HepG2 (cell line): Measurements from ENCODE around the gene LAG3. TPM values are rescaled to one million over a fixed set of nuclear protein-coding genes. Genes with fewer than 3 reads are reported as not detected.
A peak's percentile ranks its signal among the peaks of the same experiment; 100 is the strongest.

Source experiments
- ATF1 ChIP-seq: IDR thresholded peaks from 2 replicates; pipeline ENCODE4 v1.6.1; 2016; ENCODE audit warnings: mild to moderate bottlenecking, control low read depth
- ATF6 ChIP-seq: sonication (generic); formaldehyde crosslinking; conservative IDR thresholded peaks from 2 replicates; pipeline ENCODE4 v1.4.0; 2020; ENCODE audit warnings: missing genetic modification reagents
- ATF7-NPFF ChIP-seq: sonication (generic); formaldehyde crosslinking; IDR thresholded peaks from 2 replicates; pipeline ENCODE4 v1.8.1; 2023; ENCODE audit warnings: mild to moderate bottlenecking, low read depth, missing genetic modification reagents, moderate library complexity
- ELF4 ChIP-seq: sonication (generic); formaldehyde crosslinking; IDR thresholded peaks from 2 replicates; pipeline ENCODE4 v1.5.0; 2020; ENCODE audit warnings: missing genetic modification reagents, mild to moderate bottlenecking, moderate library complexity, borderline replicate concordance
- EZH2 ChIP-seq: conservative IDR thresholded peaks from 2 replicates; pipeline ENCODE4 v1.6.1; 2012; ENCODE audit warnings: mild to moderate bottlenecking, low read depth, low read length, moderate library complexity
- FOXJ3 ChIP-seq: sonication (generic); formaldehyde crosslinking; IDR thresholded peaks from 2 replicates; pipeline ENCODE4 v1.4.0; 2020; ENCODE audit warnings: missing genetic modification reagents, mild to moderate bottlenecking, borderline replicate concordance
- FOXK1 ChIP-seq: sonication (generic); formaldehyde crosslinking; IDR thresholded peaks from 2 replicates; pipeline ENCODE4 v1.4.0; 2020; ENCODE audit warnings: low read depth, missing genetic modification reagents, borderline replicate concordance
- GMEB2 ChIP-seq: IDR thresholded peaks from 2 replicates; pipeline ENCODE4 v1.6.1; 2016; ENCODE audit warnings: missing biosample characterization, missing genetic modification reagents, low read depth
- GPBP1L1 ChIP-seq: sonication (generic); formaldehyde crosslinking; IDR thresholded peaks from 2 replicates; pipeline ENCODE4 v1.5.0; 2020; ENCODE audit warnings: mild to moderate bottlenecking, missing genetic modification reagents
- GPN1 ChIP-seq: sonication (generic); formaldehyde crosslinking; IDR thresholded peaks from 2 replicates; pipeline ENCODE4 v1.5.1; 2020; ENCODE audit warnings: missing genetic modification reagents, borderline replicate concordance
- MYC ChIP-seq: sonication (generic); formaldehyde crosslinking; IDR thresholded peaks from 2 replicates; pipeline ENCODE4 v1.9.0; 2021; ENCODE audit warnings: missing genetic modification reagents, borderline replicate concordance
- NFIC ChIP-seq: IDR thresholded peaks from 2 replicates; pipeline ENCODE4 v1.6.1; 2012; ENCODE audit warnings: mild to moderate bottlenecking, low read length, inconsistent platforms
- SMC3 ChIP-seq: IDR thresholded peaks from 2 replicates; pipeline ENCODE4 v1.6.1; 2011; ENCODE audit warnings: low read length, improper control_type of control experiment
- SRSF9 ChIP-seq: fragments of 200-400 bp; formaldehyde crosslinking; IDR thresholded peaks from 2 replicates; pipeline ENCODE4 v1.6.1; 2018; ENCODE audit warnings: borderline replicate concordance, mild to moderate bottlenecking, low read depth, low read length; ENCODE audit not compliant: insufficient read depth, poor library complexity, severe bottlenecking
- ZKSCAN1 ChIP-seq: fragments of 150-350 bp; IDR thresholded peaks from 2 replicates; pipeline ENCODE4 v1.6.1; 2014; ENCODE audit warnings: low read length
- ZKSCAN5 ChIP-seq: sonication (generic); formaldehyde crosslinking; IDR thresholded peaks from 2 replicates; pipeline ENCODE4 v1.5.1; 2020; ENCODE audit warnings: mild to moderate bottlenecking, missing genetic modification reagents
- ZNF207 ChIP-seq: fragments of 450-650 bp; IDR thresholded peaks from 2 replicates; pipeline ENCODE4 v1.6.1; 2016; ENCODE audit warnings: antibody characterized with exemption, borderline replicate concordance
- ZNF234 ChIP-seq: sonication (generic); formaldehyde crosslinking; conservative IDR thresholded peaks from 2 replicates; pipeline ENCODE4 v1.5.1; 2020; ENCODE audit warnings: mild to moderate bottlenecking, missing genetic modification reagents
- ZNF276 ChIP-seq: sonication (generic); formaldehyde crosslinking; IDR thresholded peaks from 2 replicates; pipeline ENCODE4 v1.4.0; 2020; ENCODE audit warnings: mild to moderate bottlenecking, low read depth, missing genetic modification reagents
- ZNF292 ChIP-seq: sonication (generic); formaldehyde crosslinking; IDR thresholded peaks from 2 replicates; pipeline ENCODE4 v1.8.1; 2022; ENCODE audit warnings: mild to moderate bottlenecking, low read depth, missing genetic modification reagents, borderline replicate concordance
- ZNF546 ChIP-seq: sonication (generic); formaldehyde crosslinking; conservative IDR thresholded peaks from 2 replicates; pipeline ENCODE4 v1.8.1; 2023; ENCODE audit warnings: mild to moderate bottlenecking, missing genetic modification reagents
- ZNF720 ChIP-seq: sonication (generic); formaldehyde crosslinking; IDR thresholded peaks from 2 replicates; pipeline ENCODE4 v1.4.0; 2020; ENCODE audit warnings: missing genetic modification reagents
- ZNF776 ChIP-seq: sonication (generic); formaldehyde crosslinking; IDR thresholded peaks from 2 replicates; pipeline ENCODE4 v1.4.0; 2020; ENCODE audit warnings: mild to moderate bottlenecking, missing genetic modification reagents
- ZNF777 ChIP-seq: sonication (generic); formaldehyde crosslinking; IDR thresholded peaks from 2 replicates; pipeline ENCODE4 v1.4.0; 2020; ENCODE audit warnings: missing genetic modification reagents
- ZSCAN31 ChIP-seq: sonication (generic); formaldehyde crosslinking; IDR thresholded peaks from 2 replicates; pipeline ENCODE4 v1.5.0; 2020; ENCODE audit warnings: low read depth, mild to moderate bottlenecking, missing genetic modification reagents
- polyA plus RNA-seq, 8 experiments: library from polyadenylated mRNA; depleted of rRNA in 3 of 8; stranded (reverse) in 7 of 8; unstranded in 1 of 8; fragments of >200 nt; fragmentation: Illumina TruSeq in 4 of 8; extraction: Trizol in 4 of 8; gene quantifications; 2 replicates each; pipeline versions ENCODE4 v1.2.1 to v1.2.3, GENCODE V29; 2011 to 2016; ENCODE audit warnings: low read depth in 4 of 8, missing spikeins in 1 of 8, mixed read lengths in 1 of 8; ENCODE audit not compliant: insufficient read depth in 1 of 8
- total RNA-seq, 5 experiments: library from RNA; depleted of rRNA; stranded (reverse); fragments of >200 nt; fragmentation: Illumina TruSeq; extraction: Trizol; gene quantifications; 2 replicates each; pipeline ENCODE4 v1.2.3, GENCODE V29; 2016; ENCODE audit warnings: low read depth in 1 of 5

The LAG3 gene
- total and polyA plus RNA-seq, 2 of the 13 experiments (the other 11 are each of a cell fraction or from before 2014, with no cell fraction given): 0.11 to 0.26 TPM

GRCh38 chr12:6825398-6826124 is 53.2 kb downstream of the LAG3 start (continued):
- TF ChIP-seq GPBP1L1: no peak
- TF ChIP-seq ZNF776 (CRISPR knock-in tag): no peak
- 0 out of 2 replicates have a peak, but pooled peaks have one; percentile 17 for TF ChIP-seq ZNF292 (CRISPR knock-in tag)
- no peak for TF ChIP-seq ZNF276 (CRISPR knock-in tag)
- TF ChIP-seq MYC (CRISPR knock-in tag): no peak
- TF ChIP-seq ZKSCAN5 (CRISPR knock-in tag): no peak
- TF ChIP-seq ZNF777 (CRISPR knock-in tag): no peak
- TF ChIP-seq ZNF546 (CRISPR knock-in tag): no peak
- no peak for TF ChIP-seq GPN1
- no peak for TF ChIP-seq GMEB2 (CRISPR knock-in tag)
- TF ChIP-seq ATF7-NPFF (CRISPR knock-in tag): no peak
- no peak for TF ChIP-seq NFIC
- TF ChIP-seq ZKSCAN1: no peak
- no peak for TF ChIP-seq SRSF9
- TF ChIP-seq ATF1 (CRISPR knock-in tag): no peak
- no peak for TF ChIP-seq ZNF207
- TF ChIP-seq EZH2: no peak
- TF ChIP-seq ZNF720 (CRISPR knock-in tag): no peak
- no peak for TF ChIP-seq FOXJ3 (CRISPR knock-in tag)
- no peak for TF ChIP-seq ZNF234 (CRISPR knock-in tag)
- TF ChIP-seq FOXK1: peak; percentile 19; the same call in 1 of the 2 replicates
- TF ChIP-seq ZSCAN31: no peak
- no peak for TF ChIP-seq ELF4 (CRISPR knock-in tag)
- TF ChIP-seq SMC3: peak; percentile 63
- TF ChIP-seq ATF6 (CRISPR knock-in tag): no peak
